Heart right ventricle (tissue), 16 donors: ENCODE data around the gene ZNHIT1. TPM values are rescaled to one million over a fixed set of nuclear protein-coding genes. Genes with fewer than 3 reads are reported as not detected.

Experiments
- ATAC-seq, 8 donors: fragments of 200-7000 bp; cut with Tn5 transposase; one replicate each; pipeline ENCODE4 v1.9.1; 2020; ENCODE audit warnings: mild to moderate bottlenecking in 8 of 8, moderate library complexity in 8 of 8, moderate number of reproducible peaks in 1 of 8
- DNase-seq, 2 donors: peaks; one replicate each; pipeline ENCODE4 v3.0.0-alpha.2; 2020
- H3K27ac ChIP-seq, 10 donors: fragments of 200-600 bp; sonication (generic) in 2 of 10; one replicate each; pipeline versions ENCODE4 v1.5.0 to v1.8.0; 2020 to 2022; ENCODE audit warnings: mild to moderate bottlenecking in 3 of 10
- H3K27me3 ChIP-seq, 7 donors: fragments of 200-600 bp; one replicate each; pipeline ENCODE4 v1.8.0; 2021 to 2022; ENCODE audit warnings: mild to moderate bottlenecking in 2 of 7
- H3K36me3 ChIP-seq, 9 donors: fragments of 200-600 bp; sonication (generic) in 1 of 9; one replicate each; pipeline versions ENCODE4 v1.5.0 to v1.8.0; 2020 to 2022; ENCODE audit warnings: mild to moderate bottlenecking in 2 of 9
- H3K4me1 ChIP-seq, 9 donors: fragments of 200-600 bp; sonication (generic) in 1 of 9; one replicate each; pipeline versions ENCODE4 v1.5.0 to v1.8.0; 2020 to 2022; ENCODE audit warnings: mild to moderate bottlenecking in 4 of 9
- H3K4me3 ChIP-seq, 10 donors: fragments of 200-600 bp; sonication (generic) in 2 of 10; one replicate each; pipeline versions ENCODE4 v1.5.0 to v1.8.0; 2020 to 2022; ENCODE audit warnings: mild to moderate bottlenecking in 7 of 10, moderate library complexity in 2 of 10
- H3K9me3 ChIP-seq, 11 donors: fragments of 200-600 bp in 10 of 11; sonication (generic) in 2 of 11; one replicate each; pipeline versions ENCODE4 v1.5.0 to v1.8.0; 2013 to 2022; ENCODE audit warnings: mild to moderate bottlenecking in 2 of 11, control low read depth in 1 of 11, moderate library complexity in 1 of 11
- CTCF ChIP-seq, 9 donors: fragments of 200-600 bp; sonication (generic) in 2 of 9; IDR thresholded peaks; one replicate each; pipeline versions ENCODE4 v1.5.0 to v1.8.0; 2021 to 2022; ENCODE audit warnings: antibody characterized with exemption in 9 of 9, mild to moderate bottlenecking in 5 of 9, moderate library complexity in 1 of 9
- WGBS, 2 donors: extraction: QIAGEN DNeasy Blood & Tissue Kit; methylation state at CpG; one replicate each; pipeline ENCODE4 v1.1.7; 2013; ENCODE audit warnings: inconsistent platforms in 1 of 2; 5-methylcytosine and 5-hydroxymethylcytosine counted together
- intact Hi-C, 10 donors: fragments of 100-400 bp; cut with DNase I; formaldehyde crosslinking; loops; one replicate each; pipeline versions ENCODE4 v1.11.1 to v1.14.2; 2022
- polyA plus RNA-seq, 2 donors: library from polyadenylated mRNA; stranded (reverse); fragments of 200-250 nt; gene quantifications; one replicate each; pipeline ENCODE4 v1.2.3, GENCODE V29; 2013
- total RNA-seq, 10 donors: library from RNA; stranded (reverse); fragmentation: NEBNext Ultra II Directional in 3 of 10; extraction: Animal tissue kit (Norgen Biotek cat#: 25700) in 3 of 10; gene quantifications; one replicate each; pipeline versions ENCODE4 v1.2.1 to v1.2.4, GENCODE V29; 2021 to 2023
- donor health status: Arrhythmogenic right ventricular cardiomyopathy.
- donor health status: ischemic (EF 13 %, LVEDD 7.1; RV severe dilation, severe dysfunction).
- donor health status: healthy with polysubstance abuse.
- donor health status: DM: no; HTN: yes; CAD: no.
- donor health status: DM: no; HTN: no; CAD: no.
- donor health status: ischemic (EF 25% LVEDD 6.9; RV normal size, moderate dysfunction).
- donor health status: ischemic (EF 25% LVEDD 5.7; RV mildly dilated, moderate dysfunction).
- donor health status: healthy.
- donor health status: DM: yes; HTN: yes; CAD: no.
- donor health status: Ischemic cardiomyopathy.
- donor health status: ischemic (EF 35%, LVEDD 5.7; RV mildly dilated, moderate dysfunction).
- donor health status: nonischemic (EF 11% LVEDD 7.7; RV severe dilation, severe dysfunction).
- donor health status: DM: yes; HTN: yes; CAD: no.
- donor health status: PGD.
- donor health status: ischemic (EF 29% LVEDD 5.4; RV normal size, mild dysfunction).
- donor health status: nonischemic (EF 23%, LVEDD 6.1; RV moderate dilation, normal function).

ZNHIT1 gene
- total and polyA plus RNA-seq, 12 donors, result 45.4 to 194 (median 52.6) TPM

DNA sequence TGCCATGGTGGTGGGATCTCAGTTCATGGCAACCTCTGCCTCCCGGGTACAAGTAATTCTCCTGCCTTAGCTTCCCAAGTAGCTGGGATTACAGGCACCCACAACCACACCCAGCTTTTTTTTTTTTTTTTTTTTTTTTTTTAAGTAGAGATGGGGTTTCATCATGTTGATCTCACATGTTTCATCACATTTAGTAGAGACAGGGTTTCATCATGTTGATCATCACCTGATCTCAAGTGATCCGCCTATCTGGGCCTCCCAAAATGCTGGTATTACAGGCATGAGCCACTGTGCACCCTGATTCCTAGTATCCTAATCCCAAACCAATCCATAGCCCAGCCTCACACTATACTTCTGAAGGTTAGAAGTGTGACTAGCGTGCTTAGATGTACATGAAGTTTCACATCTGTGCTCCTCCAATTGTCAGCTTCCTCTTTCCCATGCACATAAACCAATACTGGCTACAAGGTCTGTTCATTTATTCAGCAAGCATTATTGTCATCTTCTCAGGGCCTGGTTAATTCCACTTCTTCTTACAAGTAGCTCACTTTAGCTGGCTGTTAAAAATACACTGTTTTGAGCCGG is 31.0 kb upstream of the ZNHIT1 start:
- peaks cover 0 to 66% (median 35%) of the 10 kb centered on the region in 7 donors for H3K27me3 ChIP-seq
- H3K27ac ChIP-seq, result no peak overlapping the region
- no peaks in the 10 kb centered on the region for H3K4me1 ChIP-seq
- no peak for ATAC-seq
- DNase-seq, result no peak
- no peaks in the 10 kb centered on the region for H3K36me3 ChIP-seq
- 83 to 84% methylated on average over 4 of the region's 4 CpGs for WGBS, 2 donors
- TF ChIP-seq CTCF (IDR thresholded peaks at IDR 0.05), result no peak
- no peaks in the 10 kb centered on the region for H3K9me3 ChIP-seq
- no peak overlapping the region for H3K4me3 ChIP-seq
- intact Hi-C loops, result no loop called here

DNA sequence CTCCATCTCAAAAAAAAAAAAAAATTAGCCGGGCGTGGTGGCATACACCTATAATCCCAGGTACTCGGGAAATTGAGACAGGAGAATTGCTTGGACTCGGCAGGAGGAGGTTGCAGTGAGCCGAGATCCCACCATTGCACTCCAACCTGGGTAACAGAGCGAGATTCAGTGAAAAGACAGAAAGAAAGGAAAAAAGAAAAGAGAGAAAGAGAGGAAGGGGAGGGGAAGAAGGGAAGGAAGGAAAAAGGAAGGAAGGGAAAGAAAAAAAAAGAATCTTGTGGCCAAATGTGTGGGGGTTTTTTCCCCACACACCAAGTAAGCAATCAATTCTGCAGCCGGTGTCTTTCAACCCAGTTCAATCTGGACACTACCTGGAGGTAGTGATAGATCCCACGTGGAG is 28.9 kb upstream of the ZNHIT1 start:
- H3K9me3 ChIP-seq, result no peaks in the 10 kb centered on the region
- no peak for TF ChIP-seq CTCF (IDR thresholded peaks at IDR 0.05)
- no peak overlapping the region for H3K4me3 ChIP-seq
- DNase-seq, result no peak
- ATAC-seq, result no peak
- no peak overlapping the region for H3K27ac ChIP-seq
- no peaks in the 10 kb centered on the region for H3K4me1 ChIP-seq
- H3K36me3 ChIP-seq, result no peaks in the 10 kb centered on the region
- 79% methylated on average over 8 of the region's 8 CpGs for WGBS, 2 donors
- peaks cover 0 to 44% (median 23%) of the 10 kb centered on the region in 7 donors for H3K27me3 ChIP-seq
- intact Hi-C loops, result no loop called here

DNA sequence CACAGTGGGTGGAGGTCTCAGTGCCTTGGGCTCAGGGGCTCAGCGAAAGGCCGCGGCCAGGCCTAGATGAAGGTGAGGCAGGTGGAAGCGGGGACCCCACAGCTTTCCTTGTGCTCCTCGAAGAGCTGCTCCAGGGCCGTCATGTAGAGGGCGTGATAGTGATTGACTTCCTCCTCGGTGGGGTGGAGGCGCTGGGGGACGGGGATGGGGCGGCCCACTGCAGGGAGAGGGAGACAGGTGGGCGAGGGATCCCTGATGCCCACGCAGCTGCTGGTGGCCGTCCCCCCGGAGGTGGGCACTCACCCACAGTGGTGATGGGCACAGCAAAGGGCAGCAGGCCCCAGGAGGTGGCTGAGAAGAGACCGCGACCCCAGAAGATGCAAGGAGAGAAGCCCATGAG is 22.1 kb upstream of the ZNHIT1 start:
- Histone ChIP-seq H3K27ac (no peak overlapping the region), H3K4me3 (no peak overlapping the region), H3K4me1 (no peaks in the 10 kb centered on the region), H3K36me3 (no peaks in the 10 kb centered on the region), H3K27me3 (peaks cover 7 to 63% (median 55%) of the 10 kb centered on the region in 7 donors), H3K9me3 (no peaks in the 10 kb centered on the region)
- intact Hi-C loops, result loop anchor here in 2 of 10 donors (10.0 kb wide), 1 partner anchor 89 kb away; no protein-coding TSS in a partner anchor
- ATAC-seq, result no peak
- TF ChIP-seq CTCF (IDR thresholded peaks at IDR 0.05), result no peak
- 83 to 87% methylated on average over 16 to 17 of the region's 17 CpGs for WGBS, 2 donors
- DNase-seq, result no peak

DNA sequence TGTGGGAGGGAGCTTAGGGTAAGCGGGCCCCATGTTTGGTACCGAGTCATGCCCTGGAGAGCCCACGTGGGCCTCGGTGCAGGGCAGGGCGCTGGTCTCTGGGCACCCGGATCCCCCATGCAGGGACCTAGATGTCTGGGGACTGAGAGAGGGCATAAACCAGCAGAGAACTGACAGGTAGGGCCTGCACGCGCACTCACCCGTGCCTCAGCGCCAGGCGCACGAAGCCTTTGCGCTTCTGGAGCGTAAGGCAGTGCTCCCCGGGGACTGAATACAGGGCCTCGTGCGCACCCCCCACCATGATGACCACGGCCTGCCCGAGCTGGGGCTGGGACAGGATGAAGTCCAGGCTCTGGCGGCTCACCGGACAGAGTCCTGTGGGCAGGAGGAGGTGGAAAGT is 20.0 kb upstream of the ZNHIT1 start:
- ATAC-seq (no peak), DNase-seq (no peak)
- Histone ChIP-seq H3K27me3 (peaks cover 25 to 84% (median 76%) of the 10 kb centered on the region in 7 donors), H3K27ac (no peak overlapping the region), H3K9me3 (no peaks in the 10 kb centered on the region), H3K4me3 (no peak overlapping the region), H3K36me3 (no peaks in the 10 kb centered on the region), H3K4me1 (peaks cover 4 to 14% (median 9%) of the 10 kb centered on the region in 9 donors)
- TF ChIP-seq CTCF (IDR thresholded peaks at IDR 0.05), result no peak
- intact Hi-C loops, result loop anchor here in 2 of 10 donors (10.0 kb wide), 1 partner anchor 87 kb away; no protein-coding TSS in a partner anchor
- WGBS, 2 donors, result 58 to 68% methylated on average over 21 of the region's 21 CpGs
